Measurements from ENCODE around the gene VSIR.
A peak's percentile ranks its signal among the peaks of the same experiment; 100 is the strongest.

DNA sequence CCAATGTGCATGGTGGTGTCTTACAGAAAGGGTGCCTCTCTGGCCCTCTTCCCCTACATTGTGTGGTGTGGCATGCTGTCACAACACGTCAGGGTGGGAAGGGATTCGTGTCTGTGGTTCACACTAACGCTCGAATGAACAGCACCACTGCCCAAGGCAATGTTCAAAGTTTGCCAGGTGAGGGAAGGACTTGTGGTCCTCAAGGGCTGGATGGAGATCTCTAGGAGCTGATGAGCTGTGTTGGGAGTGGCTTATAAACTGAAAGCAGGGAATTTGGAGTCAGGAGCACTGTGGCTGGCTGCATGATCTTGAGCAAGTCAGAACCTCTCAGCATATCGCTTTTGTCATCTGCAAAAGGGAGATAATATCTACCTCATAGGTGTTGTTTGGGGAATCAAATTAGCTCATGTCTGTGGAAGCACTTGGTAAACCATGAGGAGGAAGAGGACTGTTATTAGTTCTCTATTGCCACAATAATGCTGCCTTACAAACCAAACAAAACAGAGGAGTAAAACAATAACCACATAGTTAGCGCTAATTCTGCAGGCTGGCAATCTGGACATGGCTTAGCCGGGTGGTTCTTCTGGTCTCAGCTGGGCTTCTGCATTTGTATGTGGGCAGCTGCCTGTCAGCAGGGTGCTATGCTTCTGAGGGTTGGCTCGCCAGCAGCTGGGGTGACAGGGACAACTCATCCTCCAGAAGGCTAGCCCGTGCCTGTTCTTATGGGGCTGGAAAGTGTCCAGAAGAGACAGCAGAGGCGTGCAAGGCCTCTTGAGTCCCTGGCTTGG lies 30.8 kb downstream of the VSIR start:
- TF ChIP-seq, protein P1, sequence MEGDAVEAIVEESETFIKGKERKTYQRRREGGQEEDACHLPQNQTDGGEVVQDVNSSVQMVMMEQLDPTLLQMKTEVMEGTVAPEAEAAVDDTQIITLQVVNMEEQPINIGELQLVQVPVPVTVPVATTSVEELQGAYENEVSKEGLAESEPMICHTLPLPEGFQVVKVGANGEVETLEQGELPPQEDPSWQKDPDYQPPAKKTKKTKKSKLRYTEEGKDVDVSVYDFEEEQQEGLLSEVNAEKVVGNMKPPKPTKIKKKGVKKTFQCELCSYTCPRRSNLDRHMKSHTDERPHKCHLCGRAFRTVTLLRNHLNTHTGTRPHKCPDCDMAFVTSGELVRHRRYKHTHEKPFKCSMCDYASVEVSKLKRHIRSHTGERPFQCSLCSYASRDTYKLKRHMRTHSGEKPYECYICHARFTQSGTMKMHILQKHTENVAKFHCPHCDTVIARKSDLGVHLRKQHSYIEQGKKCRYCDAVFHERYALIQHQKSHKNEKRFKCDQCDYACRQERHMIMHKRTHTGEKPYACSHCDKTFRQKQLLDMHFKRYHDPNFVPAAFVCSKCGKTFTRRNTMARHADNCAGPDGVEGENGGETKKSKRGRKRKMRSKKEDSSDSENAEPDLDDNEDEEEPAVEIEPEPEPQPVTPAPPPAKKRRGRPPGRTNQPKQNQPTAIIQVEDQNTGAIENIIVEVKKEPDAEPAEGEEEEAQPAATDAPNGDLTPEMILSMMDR (IDR thresholded peaks at IDR 0.05 in 8 of 11, conservative IDR thresholded peaks at IDR 0.05 in 3 of 11): no peak
- TF ChIP-seq POLR2A (IDR thresholded peaks at IDR 0.05) (no peak), POLR2AphosphoS5 (IDR thresholded peaks at IDR 0.05) (peak in 1 of 3 donors; percentile 62)
